Measurements from ENCODE around the gene GAB2. TPM values are rescaled to one million over a fixed set of nuclear protein-coding genes. Genes with fewer than 3 reads are reported as not detected.
A peak's percentile ranks its signal among the peaks of the same experiment; 100 is the strongest.

The GAB2 gene
- total RNA-seq, 1 donor from 2014 or later, result 10.4 TPM

DNA sequence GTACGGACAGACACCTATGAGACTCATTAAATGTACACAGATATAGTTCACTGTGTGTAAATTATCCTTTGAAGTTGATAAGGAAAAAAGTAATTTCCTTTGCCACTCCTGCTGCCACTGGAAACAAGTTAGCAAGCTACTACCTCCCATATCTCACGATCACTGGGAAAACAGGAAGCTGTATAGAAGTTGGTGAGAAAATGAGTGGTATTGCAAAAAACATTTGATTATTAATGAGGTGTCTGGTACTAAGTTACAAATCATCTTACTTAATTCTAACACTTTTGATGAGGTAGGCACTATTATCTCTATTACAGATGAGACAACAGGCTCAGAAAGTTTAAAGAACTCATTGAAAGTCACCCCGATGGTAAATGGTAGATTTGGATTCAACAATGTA lies 68.5 kb downstream of the GAB2 start:
- H3K27me3 ChIP-seq (ENCODE audit: control insufficient read depth in 3 of 3, insufficient read depth in 3 of 3, low read length in 3 of 3), result no peaks in the 10 kb centered on the region
- H3K27ac ChIP-seq (ENCODE audit: low read depth, low read length), result peak overlapping the region; percentile 19
- no peaks in the 10 kb centered on the region for H3K36me3 ChIP-seq (ENCODE audit: control insufficient read depth in 3 of 3, insufficient read depth in 3 of 3, low read length in 3 of 3)
- no peak overlapping the region for H3K9ac ChIP-seq (ENCODE audit: low read depth in 1 of 3, low read length in 3 of 3)
- no peaks in the 10 kb centered on the region for H3K9me3 ChIP-seq (ENCODE audit: control insufficient read depth in 3 of 3, low read length in 3 of 3)
- peaks cover 11 to 22% (median 17%) of the 10 kb centered on the region in 3 donors for H3K4me1 ChIP-seq (ENCODE audit: control insufficient read depth in 3 of 3, insufficient read depth in 3 of 3, low read length in 3 of 3)
- H3K4me3 ChIP-seq (ENCODE audit: low read length in 3 of 3), result no peak overlapping the region

- H3K9me3 ChIP-seq (ENCODE audit: control insufficient read depth in 3 of 3, low read length in 3 of 3), result no peaks in the 10 kb centered on the region
- no peak overlapping the region for H3K27ac ChIP-seq (ENCODE audit: low read depth, low read length)
- H3K4me3 ChIP-seq (ENCODE audit: low read length in 3 of 3), result no peak overlapping the region
- H3K9ac ChIP-seq (ENCODE audit: low read depth in 1 of 3, low read length in 3 of 3), result no peak overlapping the region
- H3K4me1 ChIP-seq (ENCODE audit: control insufficient read depth in 3 of 3, insufficient read depth in 3 of 3, low read length in 3 of 3), result peaks cover 11 to 22% (median 17%) of the 10 kb centered on the region in 3 donors
- H3K27me3 ChIP-seq (ENCODE audit: control insufficient read depth in 3 of 3, insufficient read depth in 3 of 3, low read length in 3 of 3), result no peaks in the 10 kb centered on the region
- no peaks in the 10 kb centered on the region for H3K36me3 ChIP-seq (ENCODE audit: control insufficient read depth in 3 of 3, insufficient read depth in 3 of 3, low read length in 3 of 3)
Observed at GRCh38 chr11:78347956-78348355, 69.7 kb downstream of the GAB2 start.

GRCh38 chr11:78346799-78347198 lies 70.8 kb downstream of the GAB2 start:
- no peak overlapping the region for H3K27ac ChIP-seq (ENCODE audit: low read depth, low read length)
- H3K4me1 ChIP-seq (ENCODE audit: control insufficient read depth in 3 of 3, insufficient read depth in 3 of 3, low read length in 3 of 3), result peaks cover 9 to 17% (median 11%) of the 10 kb centered on the region in 3 donors
- H3K36me3 ChIP-seq (ENCODE audit: control insufficient read depth in 3 of 3, insufficient read depth in 3 of 3, low read length in 3 of 3), result no peaks in the 10 kb centered on the region

GRCh38 chr11:78345450-78345849 lies 72.2 kb downstream of the GAB2 start:
- no peaks in the 10 kb centered on the region for H3K27me3 ChIP-seq (ENCODE audit: control insufficient read depth in 3 of 3, insufficient read depth in 3 of 3, low read length in 3 of 3)
- no peaks in the 10 kb centered on the region for H3K36me3 ChIP-seq (ENCODE audit: control insufficient read depth in 3 of 3, insufficient read depth in 3 of 3, low read length in 3 of 3)
- H3K9ac ChIP-seq (ENCODE audit: low read depth in 1 of 3, low read length in 3 of 3), result no peak overlapping the region
- no peak overlapping the region for H3K27ac ChIP-seq (ENCODE audit: low read depth, low read length)
- no peak overlapping the region for H3K4me3 ChIP-seq (ENCODE audit: low read length in 3 of 3)
- H3K4me1 ChIP-seq (ENCODE audit: control insufficient read depth in 3 of 3, insufficient read depth in 3 of 3, low read length in 3 of 3), result peaks cover 0 to 12% (median 8%) of the 10 kb centered on the region in 3 donors
- H3K9me3 ChIP-seq (ENCODE audit: control insufficient read depth in 3 of 3, low read length in 3 of 3), result no peaks in the 10 kb centered on the region

More at GRCh38 chr11:78346799-78347198, 70.8 kb downstream of the GAB2 start:
- Histone ChIP-seq H3K9me3 (ENCODE audit: control insufficient read depth in 3 of 3, low read length in 3 of 3) (no peaks in the 10 kb centered on the region), H3K27me3 (ENCODE audit: control insufficient read depth in 3 of 3, insufficient read depth in 3 of 3, low read length in 3 of 3) (no peaks in the 10 kb centered on the region), H3K9ac (ENCODE audit: low read depth in 1 of 3, low read length in 3 of 3) (no peak overlapping the region), H3K4me3 (ENCODE audit: low read length in 3 of 3) (no peak overlapping the region)

- Histone ChIP-seq H3K4me3 (ENCODE audit: low read length in 3 of 3) (no peak overlapping the region), H3K9me3 (ENCODE audit: control insufficient read depth in 3 of 3, low read length in 3 of 3) (no peaks in the 10 kb centered on the region), H3K4me1 (ENCODE audit: control insufficient read depth in 3 of 3, insufficient read depth in 3 of 3, low read length in 3 of 3) (peaks cover 0 to 9% (median 4%) of the 10 kb centered on the region in 3 donors), H3K9ac (ENCODE audit: low read depth in 1 of 3, low read length in 3 of 3) (no peak overlapping the region), H3K36me3 (ENCODE audit: control insufficient read depth in 3 of 3, insufficient read depth in 3 of 3, low read length in 3 of 3) (no peaks in the 10 kb centered on the region), H3K27ac (ENCODE audit: low read depth, low read length) (no peak overlapping the region), H3K27me3 (ENCODE audit: control insufficient read depth in 3 of 3, insufficient read depth in 3 of 3, low read length in 3 of 3) (no peaks in the 10 kb centered on the region)
Observed at GRCh38 chr11:78344676-78345075, 72.9 kb downstream of the GAB2 start.

GRCh38 chr11:78344094-78344493 lies 73.5 kb downstream of the GAB2 start:
- H3K9me3 ChIP-seq (ENCODE audit: control insufficient read depth in 3 of 3, low read length in 3 of 3), result no peaks in the 10 kb centered on the region
- no peak overlapping the region for H3K27ac ChIP-seq (ENCODE audit: low read depth, low read length)
- H3K9ac ChIP-seq (ENCODE audit: low read depth in 1 of 3, low read length in 3 of 3), result no peak overlapping the region
- no peak overlapping the region for H3K4me3 ChIP-seq (ENCODE audit: low read length in 3 of 3)
- H3K27me3 ChIP-seq (ENCODE audit: control insufficient read depth in 3 of 3, insufficient read depth in 3 of 3, low read length in 3 of 3), result no peaks in the 10 kb centered on the region
- H3K4me1 ChIP-seq (ENCODE audit: control insufficient read depth in 3 of 3, insufficient read depth in 3 of 3, low read length in 3 of 3), result peaks cover 0 to 6% (median 0%) of the 10 kb centered on the region in 3 donors
- no peaks in the 10 kb centered on the region for H3K36me3 ChIP-seq (ENCODE audit: control insufficient read depth in 3 of 3, insufficient read depth in 3 of 3, low read length in 3 of 3)

DNA sequence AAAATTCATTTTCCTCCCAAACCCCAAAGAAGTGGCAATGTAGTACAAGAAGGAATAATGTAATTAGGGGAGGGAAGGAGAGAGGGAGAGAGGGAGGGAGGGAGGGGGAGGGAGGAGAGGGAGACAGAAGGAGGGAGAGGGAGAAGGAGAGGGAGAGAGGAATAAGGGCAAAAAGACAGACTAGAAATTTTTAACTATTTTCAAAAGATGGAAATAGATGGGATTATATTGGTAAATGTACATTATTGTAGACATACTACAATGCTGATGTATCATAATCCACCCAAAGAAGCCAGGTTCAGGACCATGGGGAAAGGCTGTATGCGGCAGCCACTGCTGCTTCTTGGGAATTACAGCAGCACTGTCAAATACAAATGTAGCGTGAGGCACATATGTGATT lies 74.3 kb downstream of the GAB2 start:
- Histone ChIP-seq H3K9ac (ENCODE audit: low read depth in 1 of 3, low read length in 3 of 3) (no peak overlapping the region), H3K4me1 (ENCODE audit: control insufficient read depth in 3 of 3, insufficient read depth in 3 of 3, low read length in 3 of 3) (no peaks in the 10 kb centered on the region)

DNA sequence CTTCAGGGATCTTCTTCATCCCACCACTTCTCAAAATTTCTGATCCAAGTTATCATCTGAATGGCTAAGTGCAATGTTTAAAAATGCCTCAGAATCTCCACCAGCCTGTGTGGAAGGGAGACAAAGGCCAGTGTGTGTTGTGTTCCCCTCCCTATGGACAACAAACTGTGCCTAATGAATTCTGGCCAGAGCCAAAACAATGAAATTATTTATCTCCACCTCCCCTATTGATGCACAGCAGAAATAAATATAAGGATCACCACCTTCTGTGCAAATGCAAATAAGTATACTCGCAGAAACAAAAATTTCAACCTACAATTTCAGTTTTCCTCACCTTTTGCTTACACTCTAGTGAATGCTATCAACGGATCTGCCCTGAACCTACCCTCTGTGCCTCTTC lies 75.8 kb downstream of the GAB2 start:
- no peaks in the 10 kb centered on the region for H3K36me3 ChIP-seq (ENCODE audit: control insufficient read depth in 3 of 3, insufficient read depth in 3 of 3, low read length in 3 of 3)
- no peak overlapping the region for H3K27ac ChIP-seq (ENCODE audit: low read depth, low read length)
- no peak overlapping the region for H3K9ac ChIP-seq (ENCODE audit: low read depth in 1 of 3, low read length in 3 of 3)
- no peak overlapping the region for H3K4me3 ChIP-seq (ENCODE audit: low read length in 3 of 3)
- H3K4me1 ChIP-seq (ENCODE audit: control insufficient read depth in 3 of 3, insufficient read depth in 3 of 3, low read length in 3 of 3), result no peaks in the 10 kb centered on the region
- no peaks in the 10 kb centered on the region for H3K27me3 ChIP-seq (ENCODE audit: control insufficient read depth in 3 of 3, insufficient read depth in 3 of 3, low read length in 3 of 3)
- H3K9me3 ChIP-seq (ENCODE audit: control insufficient read depth in 3 of 3, low read length in 3 of 3), result no peaks in the 10 kb centered on the region

More for the DNA sequence above, 74.3 kb downstream of the GAB2 start:
- no peaks in the 10 kb centered on the region for H3K27me3 ChIP-seq (ENCODE audit: control insufficient read depth in 3 of 3, insufficient read depth in 3 of 3, low read length in 3 of 3)
- no peak overlapping the region for H3K27ac ChIP-seq (ENCODE audit: low read depth, low read length)
- H3K4me3 ChIP-seq (ENCODE audit: low read length in 3 of 3), result no peak overlapping the region
- H3K9me3 ChIP-seq (ENCODE audit: control insufficient read depth in 3 of 3, low read length in 3 of 3), result no peaks in the 10 kb centered on the region
- no peaks in the 10 kb centered on the region for H3K36me3 ChIP-seq (ENCODE audit: control insufficient read depth in 3 of 3, insufficient read depth in 3 of 3, low read length in 3 of 3)

GRCh38 chr11:78340530-78340929 lies 77.1 kb downstream of the GAB2 start:
- Histone ChIP-seq H3K9me3 (ENCODE audit: control insufficient read depth in 3 of 3, low read length in 3 of 3) (no peaks in the 10 kb centered on the region), H3K27ac (ENCODE audit: low read depth, low read length) (no peak overlapping the region), H3K4me3 (ENCODE audit: low read length in 3 of 3) (no peak overlapping the region), H3K36me3 (ENCODE audit: control insufficient read depth in 3 of 3, insufficient read depth in 3 of 3, low read length in 3 of 3) (no peaks in the 10 kb centered on the region), H3K4me1 (ENCODE audit: control insufficient read depth in 3 of 3, insufficient read depth in 3 of 3, low read length in 3 of 3) (no peaks in the 10 kb centered on the region), H3K27me3 (ENCODE audit: control insufficient read depth in 3 of 3, insufficient read depth in 3 of 3, low read length in 3 of 3) (no peaks in the 10 kb centered on the region), H3K9ac (ENCODE audit: low read depth in 1 of 3, low read length in 3 of 3) (no peak overlapping the region)

DNA sequence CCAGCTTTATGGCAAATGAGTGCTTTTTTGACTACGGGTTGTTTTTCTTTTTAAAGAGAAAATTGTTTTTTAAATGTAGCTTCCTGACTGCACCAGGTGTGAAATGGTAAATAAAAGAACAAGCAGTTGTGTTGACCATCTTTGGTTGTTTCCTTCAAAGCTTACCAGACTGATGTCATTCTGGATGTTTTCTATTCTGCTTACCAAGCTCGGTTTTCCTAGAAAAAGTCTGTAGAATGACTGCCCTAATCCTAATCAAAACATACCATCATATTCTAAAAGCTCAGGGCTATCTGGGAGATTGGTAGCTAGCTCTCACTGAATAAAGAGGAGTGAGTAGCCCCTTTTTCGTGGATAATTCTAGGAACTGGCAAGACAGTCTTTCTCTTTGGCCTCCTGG lies 77.7 kb downstream of the GAB2 start:
- Histone ChIP-seq H3K36me3 (ENCODE audit: control insufficient read depth in 3 of 3, insufficient read depth in 3 of 3, low read length in 3 of 3) (no peaks in the 10 kb centered on the region), H3K4me1 (ENCODE audit: control insufficient read depth in 3 of 3, insufficient read depth in 3 of 3, low read length in 3 of 3) (no peaks in the 10 kb centered on the region)

GRCh38 chr11:78339483-78339882 lies 78.1 kb downstream of the GAB2 start:
- no peak overlapping the region for H3K4me3 ChIP-seq (ENCODE audit: low read length in 3 of 3)
- no peaks in the 10 kb centered on the region for H3K27me3 ChIP-seq (ENCODE audit: control insufficient read depth in 3 of 3, insufficient read depth in 3 of 3, low read length in 3 of 3)
- H3K27ac ChIP-seq (ENCODE audit: low read depth, low read length), result no peak overlapping the region
- H3K9ac ChIP-seq (ENCODE audit: low read depth in 1 of 3, low read length in 3 of 3), result no peak overlapping the region
- H3K9me3 ChIP-seq (ENCODE audit: control insufficient read depth in 3 of 3, low read length in 3 of 3), result peaks cover 0 to 3% (median 0%) of the 10 kb centered on the region in 3 donors
- H3K4me1 ChIP-seq (ENCODE audit: control insufficient read depth in 3 of 3, insufficient read depth in 3 of 3, low read length in 3 of 3), result no peaks in the 10 kb centered on the region
- H3K36me3 ChIP-seq (ENCODE audit: control insufficient read depth in 3 of 3, insufficient read depth in 3 of 3, low read length in 3 of 3), result no peaks in the 10 kb centered on the region

More for the DNA sequence above, 77.7 kb downstream of the GAB2 start:
- Histone ChIP-seq H3K9ac (ENCODE audit: low read depth in 1 of 3, low read length in 3 of 3) (no peak overlapping the region), H3K27me3 (ENCODE audit: control insufficient read depth in 3 of 3, insufficient read depth in 3 of 3, low read length in 3 of 3) (no peaks in the 10 kb centered on the region), H3K9me3 (ENCODE audit: control insufficient read depth in 3 of 3, low read length in 3 of 3) (peaks cover 0 to 3% (median 0%) of the 10 kb centered on the region in 3 donors), H3K27ac (ENCODE audit: low read depth, low read length) (no peak overlapping the region), H3K4me3 (ENCODE audit: low read length in 3 of 3) (no peak overlapping the region)
